Chondrocyte (in vitro differentiated cells): Measurements from ENCODE around the gene KIF3B. TPM values are rescaled to one million over a fixed set of nuclear protein-coding genes. Genes with fewer than 3 reads are reported as not detected.

Experiments
- DNase-seq: peaks from one replicate; pipeline ENCODE4 v3.0.0; 2021; ENCODE audit warnings: mixed read lengths, low spot score
- H3K27ac Mint-ChIP-seq: one replicate; pipeline ENCODE4 v1.8.0; 2021; ENCODE audit warnings: mild to moderate bottlenecking, moderate library complexity, mixed read lengths; ENCODE audit not compliant: unreplicated experiment
- H3K27me3 Mint-ChIP-seq: 2 replicates; pipeline ENCODE4 v1.8.0; 2021; ENCODE audit warnings: low read depth, mixed read lengths
- H3K36me3 Mint-ChIP-seq: 2 replicates; pipeline ENCODE4 v1.8.0; 2021; ENCODE audit warnings: low read depth, mixed read lengths
- H3K4me1 Mint-ChIP-seq: 2 replicates; pipeline ENCODE4 v1.8.0; 2021; ENCODE audit warnings: low read depth, mild to moderate bottlenecking, mixed read lengths
- H3K4me3 Mint-ChIP-seq: one replicate; pipeline ENCODE4 v1.8.0; 2021; ENCODE audit warnings: mild to moderate bottlenecking, moderate library complexity, mixed read lengths; ENCODE audit not compliant: unreplicated experiment
- H3K9me3 Mint-ChIP-seq: 2 replicates; pipeline ENCODE4 v1.8.0; 2021; ENCODE audit warnings: low read depth, mixed read lengths
- total RNA-seq: library from RNA; stranded (reverse); gene quantifications from 3 replicates; pipeline ENCODE4 v1.2.1, GENCODE V29; 2021
- TF ChIP-seq, protein P1 (sequence below): fragments of 200-600 bp; sonication (generic); IDR thresholded peaks from 2 replicates; pipeline ENCODE4 v1.5.0; 2021; ENCODE audit warnings: antibody characterized with exemption, mild to moderate bottlenecking, moderate library complexity

Gene KIF3B
- total RNA-seq, 1 donor from 2014 or later: 35.5 TPM

DNA sequence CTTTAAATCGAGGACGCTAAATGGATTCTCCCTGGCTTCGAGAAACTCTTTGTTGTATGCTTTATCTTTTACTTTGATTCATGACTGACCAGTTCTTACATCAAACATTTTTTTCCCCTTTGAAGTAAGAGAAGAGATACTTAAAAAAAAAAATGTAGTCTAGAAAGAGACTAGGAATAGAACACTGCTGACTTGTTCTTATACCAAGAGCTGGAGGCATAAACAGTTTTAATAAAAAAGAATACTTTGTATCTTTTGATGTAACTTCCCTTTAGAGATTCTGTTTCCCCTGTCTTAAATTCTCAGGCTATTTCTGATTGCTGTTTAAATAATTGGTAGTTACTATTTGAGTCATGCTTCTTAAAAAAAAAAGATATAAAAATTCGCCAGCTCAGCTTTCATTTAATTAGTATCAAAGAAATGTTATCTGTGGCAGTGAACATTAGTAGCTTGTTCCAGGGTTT is 85.5 kb downstream of the KIF3B start:
- no peak for DNase-seq
- no peaks in the 10 kb centered on the region for H3K27me3 Mint-ChIP-seq
- H3K4me3 Mint-ChIP-seq: no peak overlapping the region
- H3K4me1 Mint-ChIP-seq: peaks cover 67% of the 10 kb centered on the region
- no peaks in the 10 kb centered on the region for H3K36me3 Mint-ChIP-seq
- no peaks in the 10 kb centered on the region for H3K9me3 Mint-ChIP-seq
- TF ChIP-seq, protein P1, sequence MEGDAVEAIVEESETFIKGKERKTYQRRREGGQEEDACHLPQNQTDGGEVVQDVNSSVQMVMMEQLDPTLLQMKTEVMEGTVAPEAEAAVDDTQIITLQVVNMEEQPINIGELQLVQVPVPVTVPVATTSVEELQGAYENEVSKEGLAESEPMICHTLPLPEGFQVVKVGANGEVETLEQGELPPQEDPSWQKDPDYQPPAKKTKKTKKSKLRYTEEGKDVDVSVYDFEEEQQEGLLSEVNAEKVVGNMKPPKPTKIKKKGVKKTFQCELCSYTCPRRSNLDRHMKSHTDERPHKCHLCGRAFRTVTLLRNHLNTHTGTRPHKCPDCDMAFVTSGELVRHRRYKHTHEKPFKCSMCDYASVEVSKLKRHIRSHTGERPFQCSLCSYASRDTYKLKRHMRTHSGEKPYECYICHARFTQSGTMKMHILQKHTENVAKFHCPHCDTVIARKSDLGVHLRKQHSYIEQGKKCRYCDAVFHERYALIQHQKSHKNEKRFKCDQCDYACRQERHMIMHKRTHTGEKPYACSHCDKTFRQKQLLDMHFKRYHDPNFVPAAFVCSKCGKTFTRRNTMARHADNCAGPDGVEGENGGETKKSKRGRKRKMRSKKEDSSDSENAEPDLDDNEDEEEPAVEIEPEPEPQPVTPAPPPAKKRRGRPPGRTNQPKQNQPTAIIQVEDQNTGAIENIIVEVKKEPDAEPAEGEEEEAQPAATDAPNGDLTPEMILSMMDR: no peak
- peak overlapping the region; percentile 81 for H3K27ac Mint-ChIP-seq

DNA sequence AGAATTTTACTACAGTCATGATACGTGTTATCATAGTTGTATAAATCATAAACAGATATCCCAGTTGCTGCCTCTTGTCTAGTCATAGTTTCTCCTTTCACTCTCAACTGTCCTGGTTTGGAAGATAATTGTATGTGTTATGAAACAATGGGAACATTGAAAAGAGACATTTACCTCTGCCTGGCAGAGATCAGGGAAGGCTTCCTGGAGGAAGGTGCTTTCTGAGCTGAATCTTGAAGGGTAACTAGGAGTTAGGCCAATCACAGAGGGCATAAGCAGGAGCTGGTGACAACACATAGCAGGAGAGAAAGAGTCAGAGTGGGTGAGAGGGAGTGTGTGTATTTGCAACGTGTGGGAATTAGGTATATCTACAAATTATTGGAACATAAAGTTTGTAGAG is 86.0 kb downstream of the KIF3B start:
- no peak overlapping the region for H3K4me3 Mint-ChIP-seq
- peaks cover 73% of the 10 kb centered on the region for H3K4me1 Mint-ChIP-seq
- TF ChIP-seq, protein P1: no peak

DNA sequence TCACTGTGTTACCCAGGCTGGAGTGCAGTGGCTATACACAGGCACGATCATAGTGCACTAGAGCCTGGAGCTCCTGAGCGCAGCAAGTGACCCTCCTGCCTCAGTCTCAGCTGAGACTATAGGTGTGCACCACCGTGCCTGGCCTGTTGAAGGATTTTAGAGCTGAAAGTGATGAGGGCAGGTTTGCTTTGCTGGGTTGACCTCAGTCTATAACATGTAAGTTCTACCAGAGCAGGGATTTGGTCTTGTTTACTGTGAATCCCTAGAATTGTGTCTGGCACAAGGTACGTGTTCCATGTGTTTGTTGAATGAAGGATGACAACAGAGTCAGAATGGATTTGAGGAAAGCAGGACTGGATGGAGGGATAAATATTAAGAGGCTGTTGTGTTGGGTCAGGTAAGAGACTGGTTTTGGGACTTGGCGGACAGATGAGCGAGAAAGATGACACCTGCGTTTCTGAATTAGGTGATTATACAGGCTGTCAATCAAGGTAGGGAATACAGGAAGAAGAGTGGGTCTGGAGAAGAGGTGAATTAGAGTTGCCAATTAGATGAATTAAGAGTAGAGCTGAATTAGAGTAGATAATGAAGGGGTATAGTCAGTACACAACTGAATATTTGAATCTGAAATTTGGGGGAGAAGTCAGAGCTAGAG is 87.2 kb downstream of the KIF3B start:
- TF ChIP-seq, protein P1: no peak
- no peaks in the 10 kb centered on the region for H3K27me3 Mint-ChIP-seq
- H3K36me3 Mint-ChIP-seq: peaks cover 4% of the 10 kb centered on the region
- no peak for DNase-seq
- no peaks in the 10 kb centered on the region for H3K9me3 Mint-ChIP-seq
- H3K27ac Mint-ChIP-seq: peak overlapping the region; percentile 32
- H3K4me1 Mint-ChIP-seq: peaks cover 77% of the 10 kb centered on the region
- H3K4me3 Mint-ChIP-seq: no peak overlapping the region

More for the DNA sequence above, 86.0 kb downstream of the KIF3B start:
- Mint-ChIP-seq H3K9me3 (no peaks in the 10 kb centered on the region), H3K27ac (peak overlapping the region; percentile 81), H3K36me3 (no peaks in the 10 kb centered on the region), H3K27me3 (no peaks in the 10 kb centered on the region)
- DNase-seq: no peak

DNA sequence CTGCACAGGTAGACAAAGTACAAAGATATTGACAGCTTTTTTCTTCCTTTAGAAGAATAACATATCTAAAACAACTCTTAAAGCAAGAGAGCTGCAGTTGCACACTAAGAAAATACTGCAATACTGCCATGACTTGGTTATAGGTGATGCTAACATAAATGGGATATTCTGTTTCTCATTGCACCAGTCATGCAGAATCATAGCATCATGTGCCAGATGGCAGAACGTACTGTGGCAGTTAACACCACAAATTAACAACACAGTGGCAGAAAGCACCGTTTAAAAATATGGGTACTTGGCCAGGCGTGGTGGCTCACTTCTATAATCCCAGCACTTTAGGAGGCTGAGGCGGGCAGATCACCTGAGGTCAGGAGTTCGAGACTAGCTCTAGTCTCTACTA is 88.1 kb downstream of the KIF3B start:
- H3K27ac Mint-ChIP-seq: no peak overlapping the region
- TF ChIP-seq, protein P1: no peak
- no peak overlapping the region for H3K4me3 Mint-ChIP-seq
- H3K9me3 Mint-ChIP-seq: no peaks in the 10 kb centered on the region
- peaks cover 6% of the 10 kb centered on the region for H3K36me3 Mint-ChIP-seq
- H3K4me1 Mint-ChIP-seq: peaks cover 68% of the 10 kb centered on the region
- no peak for DNase-seq
- H3K27me3 Mint-ChIP-seq: no peaks in the 10 kb centered on the region

DNA sequence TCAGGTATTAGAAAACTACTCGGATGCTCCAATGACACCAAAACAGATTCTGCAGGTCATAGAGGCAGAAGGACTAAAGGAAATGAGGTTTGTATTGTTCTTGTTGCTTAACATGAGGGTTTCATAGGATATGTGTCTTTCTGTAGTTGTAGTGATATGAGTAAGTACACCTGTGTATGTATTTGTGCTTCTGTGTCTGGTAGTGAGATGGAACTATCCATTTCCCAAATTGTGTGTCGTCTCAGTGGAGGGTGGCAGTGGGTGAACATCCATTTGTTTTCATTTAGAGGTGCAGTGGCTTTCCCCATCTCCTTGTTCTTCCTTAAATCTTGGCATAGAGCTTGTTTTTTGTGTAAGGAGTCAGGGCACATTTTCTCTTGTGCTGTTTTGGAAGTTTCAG is 88.9 kb downstream of the KIF3B start:
- Mint-ChIP-seq H3K36me3 (peaks cover 6% of the 10 kb centered on the region), H3K4me1 (peaks cover 62% of the 10 kb centered on the region), H3K27me3 (no peaks in the 10 kb centered on the region), H3K4me3 (no peak overlapping the region), H3K27ac (no peak overlapping the region), H3K9me3 (no peaks in the 10 kb centered on the region)
- DNase-seq: no peak
- TF ChIP-seq, protein P1: no peak
